Prostate gland (tissue), 2 donors: ENCODE data around the gene KIF15.

Source experiments
- CTCF ChIP-seq, 4 experiments: fragments of 200-600 bp in 2 of 4; fragments of 450-650 bp in 2 of 4; sonication (generic) in 2 of 4; IDR thresholded peaks; 1 replicate in 3 of 4; 2 replicates in 1 of 4; pipeline ENCODE4 v1.5.1; 2016 to 2019; ENCODE audit warnings: antibody characterized with exemption in 4 of 4, mild to moderate bottlenecking in 2 of 4, moderate library complexity in 2 of 4
- POLR2A ChIP-seq: fragments of 450-650 bp; IDR thresholded peaks from one replicate; pipeline ENCODE4 v1.6.1; 2016; ENCODE audit warnings: antibody characterized with exemption, mild to moderate bottlenecking
- POLR2AphosphoS5 ChIP-seq: sonication (generic); formaldehyde crosslinking; IDR thresholded peaks from one replicate; pipeline ENCODE4 v1.6.1; 2017; ENCODE audit warnings: antibody characterized with exemption

GRCh38 chr3:44805960-44806359 is 44.4 kb downstream of the KIF15 start:
- no peak for TF ChIP-seq POLR2A
- no peak for TF ChIP-seq CTCF (IDR thresholded peaks at IDR 0.05)
- no peak for TF ChIP-seq POLR2AphosphoS5
